Activated naive CD4-positive, alpha-beta T cell treated with anti-CD3 and anti-CD28 coated beads for 36 hours (primary cell): Measurements from ENCODE around the gene FAM83D. TPM values are rescaled to one million over a fixed set of nuclear protein-coding genes. Genes with fewer than 3 reads are reported as not detected.

ENCODE experiments used
- CTCF ChIA-PET: fragments of 350-600 bp; sonication (Branson Sonifier 250); formaldehyde crosslinking; loops from one replicate; lab custom pipeline; 2021; ENCODE audit warnings: antibody characterized with exemption; lab: Charles Lee
- DNase-seq: peaks from one replicate; pipeline ENCODE4 v3.0.0-alpha.2; 2020
- H3K27ac Mint-ChIP-seq: one replicate; pipeline ENCODE4 v1.8.0; 2021; ENCODE audit warnings: mild to moderate bottlenecking, mixed read lengths
- H3K27me3 Mint-ChIP-seq: one replicate; pipeline ENCODE4 v1.8.0; 2021; ENCODE audit warnings: low read depth, mixed read lengths
- H3K36me3 Mint-ChIP-seq: one replicate; pipeline ENCODE4 v1.8.0; 2021; ENCODE audit warnings: low read depth, mixed read lengths
- H3K4me1 Mint-ChIP-seq: one replicate; pipeline ENCODE4 v1.8.0; 2021; ENCODE audit warnings: low read depth, mixed read lengths
- H3K4me3 Mint-ChIP-seq: one replicate; pipeline ENCODE4 v1.8.0; 2021; ENCODE audit warnings: mild to moderate bottlenecking, moderate library complexity, mixed read lengths
- H3K9me3 Mint-ChIP-seq: one replicate; pipeline ENCODE4 v1.8.0; 2021; ENCODE audit warnings: mixed read lengths
- intact Hi-C: fragments of 100-400 bp; cut with micrococcal nuclease; formaldehyde crosslinking; loops from one replicate; pipeline ENCODE4 v1.15.1; 2023
- total RNA-seq, 2 experiments: library from RNA; stranded (reverse); gene quantifications; one replicate each; pipeline ENCODE4 v1.2.3, GENCODE V29; 2021

The FAM83D gene
- total RNA-seq, 2 experiments from 2014 or later: 13.6 TPM

DNA sequence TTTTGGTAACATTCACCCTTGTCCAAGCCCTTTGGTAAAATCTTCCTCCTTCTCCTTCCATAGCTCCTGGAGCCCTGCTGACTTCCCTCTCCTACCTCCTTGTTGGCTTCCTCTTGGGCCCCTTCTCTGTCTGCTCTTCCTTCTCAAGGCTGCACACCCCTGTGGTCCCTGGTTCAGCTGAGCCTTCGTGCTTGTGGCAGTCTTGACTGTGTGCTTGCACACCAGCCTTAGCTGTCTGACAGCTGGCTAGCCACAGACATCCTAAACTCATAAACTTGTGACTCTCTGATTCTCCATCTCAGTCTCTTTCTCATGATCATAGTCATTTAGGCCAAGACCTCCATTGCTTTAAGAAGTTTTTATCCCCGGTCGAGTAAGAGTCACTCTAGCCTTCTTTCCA is 73.0 kb downstream of the FAM83D start:
- Mint-ChIP-seq H3K27ac (no peak overlapping the region), H3K4me1 (peaks cover 22% of the 10 kb centered on the region), H3K4me3 (no peak overlapping the region), H3K36me3 (peaks cover 33% of the 10 kb centered on the region), H3K9me3 (no peaks in the 10 kb centered on the region), H3K27me3 (no peaks in the 10 kb centered on the region)
- intact Hi-C loops: no loop called here
- DNase-seq: no peak
- CTCF ChIA-PET: interaction anchor here (0.7 to 1.0 kb wide), 2 partner anchors 37 to 51 kb away, joined by 4 to 5 read pairs; partner anchors contain the start of gene DHX35

DNA sequence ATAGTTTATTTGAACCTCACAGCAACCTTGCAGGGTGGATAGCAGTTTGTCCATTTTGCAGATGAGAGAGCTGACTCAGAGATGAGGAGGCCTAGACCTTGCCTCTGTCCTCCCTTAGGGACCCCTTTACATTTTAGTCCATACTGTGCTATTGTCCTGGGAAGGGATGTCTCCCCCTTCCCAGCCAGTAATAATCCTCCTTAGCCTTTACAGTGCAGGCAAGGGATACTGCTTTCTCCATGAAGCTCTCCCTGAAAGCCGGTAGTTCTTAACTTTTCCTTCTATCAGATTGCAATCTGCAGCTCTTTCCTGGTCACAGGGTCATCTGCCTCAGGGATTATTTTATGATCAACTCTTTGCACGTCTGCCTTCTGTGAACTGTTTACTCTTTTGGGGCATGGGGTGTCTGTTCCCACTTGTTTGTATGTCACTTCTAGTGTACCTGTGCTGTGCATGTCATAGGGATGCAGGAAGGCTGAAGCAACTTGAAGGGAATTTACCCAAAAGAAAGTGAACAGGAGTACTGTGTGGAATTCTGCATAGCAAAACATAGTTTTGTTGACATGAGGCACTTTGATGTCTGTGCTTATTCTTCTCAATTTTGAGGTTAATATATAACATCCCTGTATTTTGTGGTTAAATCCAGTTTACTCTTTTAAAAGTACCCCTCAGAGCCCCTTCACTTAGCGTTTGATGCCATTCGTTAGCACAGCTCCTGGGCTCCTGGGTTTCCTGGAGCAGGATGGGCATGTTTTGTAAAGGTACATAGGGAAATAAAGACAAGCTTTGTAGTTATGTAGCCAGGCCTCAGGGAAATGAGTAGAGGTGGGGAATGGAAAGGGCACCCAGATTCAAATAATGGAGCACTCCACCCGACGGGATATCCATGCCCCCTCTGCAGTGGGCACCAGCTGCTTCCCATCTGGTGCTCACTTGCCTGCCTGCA is 74.0 kb downstream of the FAM83D start:
- Mint-ChIP-seq H3K27ac (no peak overlapping the region), H3K4me1 (peaks cover 25% of the 10 kb centered on the region), H3K36me3 (peaks cover 35% of the 10 kb centered on the region), H3K4me3 (no peak overlapping the region), H3K27me3 (no peaks in the 10 kb centered on the region), H3K9me3 (no peaks in the 10 kb centered on the region)
- CTCF ChIA-PET: interaction anchor here (0.7 to 1.3 kb wide), 4 partner anchors 38 to 74 kb away, joined by 3 to 5 read pairs (median 4); partner anchors contain the start of genes DHX35 and FAM83D
- intact Hi-C loops: no loop called here
- DNase-seq: no peak

Other genes with a start within 250 kb of the FAM83D start
- not detected for gene SLC32A1, start 201.9 kb upstream of the FAM83D start, total RNA-seq
- 1 to 10 TPM; 8.3 to 9.4 TPM for gene ACTR5, start 178.0 kb upstream of the FAM83D start, total RNA-seq
- gene PPP1R16B, start 120.7 kb upstream of the FAM83D start, total RNA-seq: 10 to 100 TPM; 38.1 to 40.0 TPM
- gene DHX35, start 35.9 kb downstream of the FAM83D start, total RNA-seq: 10 to 100 TPM in 1 of 2 experiments, 1 to 10 TPM in 1; 9.5 to 10.3 TPM